Immature natural killer cell (primary cell): ENCODE measurements around the gene SLC6A11. TPM values are rescaled to one million over a fixed set of nuclear protein-coding genes. Genes with fewer than 3 reads are reported as not detected.

Source experiments
- DNase-seq, 3 donors: peaks; one replicate each; pipeline ENCODE4 v3.0.0; 2022; ENCODE audit warnings: mixed read lengths in 1 of 3
- H3K27ac Mint-ChIP-seq, 6 donors: one replicate each; pipeline ENCODE4 v1.8.0; 2020; ENCODE audit warnings: mixed read lengths in 6 of 6, mild to moderate bottlenecking in 5 of 6, inconsistent platforms in 4 of 6, moderate library complexity in 3 of 6
- H3K27me3 Mint-ChIP-seq, 3 donors: one replicate each; pipeline ENCODE4 v1.8.0; 2020 to 2021; ENCODE audit warnings: low read depth in 3 of 3, mild to moderate bottlenecking in 3 of 3, mixed read lengths in 3 of 3, moderate library complexity in 3 of 3, inconsistent platforms in 1 of 3
- H3K36me3 Mint-ChIP-seq, 3 donors: one replicate each; pipeline ENCODE4 v1.8.0; 2020; ENCODE audit warnings: mixed read lengths in 3 of 3, inconsistent platforms in 2 of 3, mild to moderate bottlenecking in 2 of 3
- H3K4me1 Mint-ChIP-seq, 2 donors: one replicate each; pipeline ENCODE4 v1.8.0; 2020; ENCODE audit warnings: inconsistent platforms in 2 of 2, mild to moderate bottlenecking in 2 of 2, mixed read lengths in 2 of 2, moderate library complexity in 1 of 2
- H3K4me3 Mint-ChIP-seq, 5 donors: one replicate each; pipeline ENCODE4 v1.8.0; 2020; ENCODE audit warnings: mild to moderate bottlenecking in 5 of 5, mixed read lengths in 5 of 5, inconsistent platforms in 3 of 5, moderate library complexity in 3 of 5
- H3K9me3 Mint-ChIP-seq, 6 donors: one replicate each; pipeline ENCODE4 v1.8.0; 2020; ENCODE audit warnings: mild to moderate bottlenecking in 6 of 6, mixed read lengths in 6 of 6, inconsistent platforms in 4 of 6, moderate library complexity in 3 of 6
- polyA plus RNA-seq, 3 donors: library from polyadenylated mRNA; unstranded; fragments of 300-500 nt; fragmentation: Illumina TruSeq; gene quantifications; one replicate each; pipeline ENCODE4 v1.2.3, GENCODE V29; 2021

SLC6A11 gene
- polyA plus RNA-seq, 3 donors from 2014 or later, result not detected

DNA sequence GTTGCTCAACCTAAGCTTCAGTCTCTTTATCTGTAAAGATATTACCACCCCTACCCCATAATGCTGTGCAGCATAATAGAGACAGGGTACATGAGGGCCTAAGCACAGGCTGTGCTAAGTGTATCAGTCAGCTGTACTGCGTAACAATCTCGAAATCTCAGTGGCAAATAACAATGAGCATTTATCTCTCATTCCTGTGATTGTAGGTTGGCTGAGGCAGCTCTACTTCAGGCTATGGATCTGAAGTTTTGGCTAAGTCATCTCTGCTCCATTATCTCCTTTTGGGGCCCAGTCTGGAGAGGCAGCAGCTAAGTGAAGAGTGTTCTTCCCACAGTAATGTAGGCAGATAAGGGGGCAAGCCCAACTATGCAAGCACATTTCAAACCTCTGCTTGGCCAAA, 7.1 kb upstream of the SLC6A11 start:
- Mint-ChIP-seq H3K4me3 (no peak overlapping the region), H3K9me3 (peaks cover 0 to 3% (median 0%) of the 10 kb centered on the region in 6 donors), H3K36me3 (no peaks in the 10 kb centered on the region), H3K4me1 (no peaks in the 10 kb centered on the region), H3K27me3 (peaks cover 0 to 9% (median 4%) of the 10 kb centered on the region in 3 donors), H3K27ac (no peak overlapping the region)
- no peak for DNase-seq

DNA sequence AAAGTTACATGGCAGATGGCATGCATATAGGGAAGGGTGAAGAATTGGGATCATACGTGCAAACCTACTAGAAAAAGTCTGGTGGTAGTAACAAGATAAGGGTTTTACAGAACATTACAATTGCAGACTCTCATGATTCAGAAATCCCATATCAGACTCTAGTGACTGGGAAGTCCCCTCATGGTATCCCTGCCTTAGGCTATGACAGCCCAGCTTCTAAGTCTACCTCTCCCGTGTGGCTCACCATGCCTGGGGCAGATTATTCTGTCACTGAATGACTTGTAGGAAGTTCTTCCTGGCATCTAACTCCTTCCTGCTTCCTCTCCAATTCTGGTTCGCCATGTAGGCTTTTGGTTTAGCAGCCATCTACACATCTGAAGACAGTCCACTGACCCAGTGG, 5.7 kb upstream of the SLC6A11 start:
- H3K27me3 Mint-ChIP-seq, result peaks cover 2 to 17% (median 4%) of the 10 kb centered on the region in 3 donors

DNA sequence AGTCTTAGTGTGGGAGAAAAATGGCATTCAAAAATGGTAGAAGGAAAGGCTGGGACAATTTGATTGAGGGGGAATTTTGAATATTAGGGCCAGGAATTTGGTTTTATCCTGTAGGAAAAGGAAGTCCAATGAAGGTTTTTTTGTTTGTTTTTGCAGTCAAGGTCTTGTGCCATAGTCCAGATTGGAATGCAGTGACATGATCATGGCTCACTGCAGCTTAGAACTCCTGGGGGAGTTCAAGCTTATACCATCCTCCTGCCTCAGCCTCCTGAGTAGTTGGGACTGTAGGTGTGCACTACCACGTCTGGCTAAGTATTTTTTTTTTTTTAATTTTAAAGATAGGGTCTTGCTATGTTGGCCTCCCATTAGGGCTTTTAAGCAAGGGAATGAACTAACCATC, 2.6 kb upstream of the SLC6A11 start:
- no peaks in the 10 kb centered on the region for H3K36me3 Mint-ChIP-seq
- H3K27me3 Mint-ChIP-seq, result peaks cover 2 to 14% (median 5%) of the 10 kb centered on the region in 3 donors
- no peak for DNase-seq
- no peak overlapping the region for H3K4me3 Mint-ChIP-seq
- H3K9me3 Mint-ChIP-seq, result peaks cover 0 to 3% (median 0%) of the 10 kb centered on the region in 6 donors
- H3K4me1 Mint-ChIP-seq, result no peaks in the 10 kb centered on the region
- H3K27ac Mint-ChIP-seq, result no peak overlapping the region

More for the DNA sequence above, 5.7 kb upstream of the SLC6A11 start:
- no peak overlapping the region for H3K4me3 Mint-ChIP-seq
- H3K4me1 Mint-ChIP-seq, result no peaks in the 10 kb centered on the region
- no peak for DNase-seq
- peaks cover 0 to 3% (median 0%) of the 10 kb centered on the region in 6 donors for H3K9me3 Mint-ChIP-seq
- H3K27ac Mint-ChIP-seq, result no peak overlapping the region
- H3K36me3 Mint-ChIP-seq, result no peaks in the 10 kb centered on the region

DNA sequence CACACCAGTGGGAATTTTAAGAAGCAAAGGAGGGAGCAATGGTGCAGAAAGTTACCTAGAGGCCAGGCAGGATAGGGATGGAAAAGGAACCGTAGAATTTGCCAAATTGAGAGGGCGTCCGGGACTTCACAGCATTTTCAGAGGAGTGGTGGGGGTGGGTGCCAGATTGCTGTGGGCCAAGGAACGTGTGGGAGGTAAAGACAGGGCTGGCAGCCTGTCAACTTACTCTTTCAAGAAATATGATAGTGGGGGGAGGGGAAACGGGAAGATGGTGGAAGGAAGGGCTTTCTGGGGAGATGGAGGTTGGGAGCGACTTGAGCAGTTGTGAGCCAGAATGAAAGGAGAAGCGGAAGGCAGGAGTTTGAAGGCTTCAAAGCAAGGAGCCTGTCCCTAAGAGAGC, 1.4 kb upstream of the SLC6A11 start:
- no peak for DNase-seq
- peaks cover 2 to 14% (median 5%) of the 10 kb centered on the region in 3 donors for H3K27me3 Mint-ChIP-seq
- peaks cover 0 to 3% (median 0%) of the 10 kb centered on the region in 6 donors for H3K9me3 Mint-ChIP-seq
- no peaks in the 10 kb centered on the region for H3K36me3 Mint-ChIP-seq
- no peak overlapping the region for H3K4me3 Mint-ChIP-seq
- H3K27ac Mint-ChIP-seq, result no peak overlapping the region
- no peaks in the 10 kb centered on the region for H3K4me1 Mint-ChIP-seq

DNA sequence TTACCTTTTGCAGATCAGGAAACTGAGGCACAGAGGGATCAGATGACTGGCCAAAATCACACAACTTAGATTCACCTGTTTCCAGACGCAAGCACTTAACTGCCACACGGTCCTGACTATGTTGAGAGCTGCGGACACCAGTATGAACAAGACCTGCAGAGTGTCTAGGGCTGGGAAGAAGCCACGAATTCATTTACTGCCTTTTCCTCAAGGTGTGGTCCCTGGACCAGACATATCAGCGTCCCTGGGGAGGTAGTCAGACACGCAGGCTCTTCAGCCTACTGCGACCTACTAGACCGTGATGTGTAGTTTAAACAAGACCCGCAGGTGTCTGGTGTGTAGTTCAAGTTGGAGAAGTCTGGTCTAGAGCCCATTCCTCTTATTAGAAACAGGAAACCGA, 541 bp upstream of the SLC6A11 start:
- no peaks in the 10 kb centered on the region for H3K4me1 Mint-ChIP-seq
- H3K36me3 Mint-ChIP-seq, result no peaks in the 10 kb centered on the region
- no peak overlapping the region for H3K27ac Mint-ChIP-seq
- DNase-seq, result no peak
- peaks cover 0 to 3% (median 0%) of the 10 kb centered on the region in 6 donors for H3K9me3 Mint-ChIP-seq
- no peak overlapping the region for H3K4me3 Mint-ChIP-seq
- peaks cover 2 to 17% (median 6%) of the 10 kb centered on the region in 3 donors for H3K27me3 Mint-ChIP-seq

DNA sequence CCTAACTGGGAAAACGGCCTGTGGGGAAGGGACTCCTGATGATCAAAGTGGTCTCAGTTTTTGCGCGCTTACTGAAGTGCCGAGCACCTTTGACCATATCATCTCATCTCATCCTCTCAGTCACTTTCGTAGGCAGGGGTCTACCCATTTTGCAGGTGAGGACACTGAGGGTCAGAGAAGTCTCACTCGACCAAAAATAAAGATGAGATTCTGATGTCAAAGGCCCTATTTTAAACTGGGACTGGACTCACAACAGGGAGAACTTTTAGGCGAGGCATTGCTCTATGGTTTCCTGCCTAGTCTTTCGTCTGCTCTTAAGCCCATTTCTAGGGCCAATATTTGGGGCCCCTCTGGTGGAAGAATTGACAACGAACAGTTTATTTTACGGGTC, 830 bp downstream of the SLC6A11 start:
- Mint-ChIP-seq H3K27me3 (peaks cover 2 to 17% (median 6%) of the 10 kb centered on the region in 3 donors), H3K4me1 (no peaks in the 10 kb centered on the region), H3K27ac (no peak overlapping the region), H3K36me3 (no peaks in the 10 kb centered on the region), H3K9me3 (no peaks in the 10 kb centered on the region), H3K4me3 (no peak overlapping the region)
- DNase-seq, result no peak

DNA sequence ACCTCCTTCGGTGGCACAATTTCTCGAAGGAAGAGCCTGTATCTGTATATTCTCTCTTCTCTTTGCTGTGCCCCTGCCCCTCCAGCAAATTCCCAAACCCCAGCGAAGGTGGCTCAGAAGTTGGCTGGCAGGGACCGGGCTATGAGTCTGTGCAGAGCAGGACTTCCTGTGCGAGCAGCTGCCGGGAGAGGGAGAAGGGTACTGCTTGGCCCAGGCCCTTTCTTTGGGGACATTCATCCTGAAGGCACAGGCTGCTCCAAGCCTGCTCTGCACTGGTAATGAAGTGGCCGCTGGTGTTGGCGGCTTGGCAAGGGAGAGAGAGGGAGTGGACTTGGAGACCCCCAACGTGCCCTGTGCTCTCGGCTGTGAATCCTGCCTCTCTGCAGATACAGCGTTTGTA, 1.5 kb downstream of the SLC6A11 start:
- no peaks in the 10 kb centered on the region for H3K9me3 Mint-ChIP-seq
- no peak for DNase-seq
- H3K36me3 Mint-ChIP-seq, result no peaks in the 10 kb centered on the region

DNA sequence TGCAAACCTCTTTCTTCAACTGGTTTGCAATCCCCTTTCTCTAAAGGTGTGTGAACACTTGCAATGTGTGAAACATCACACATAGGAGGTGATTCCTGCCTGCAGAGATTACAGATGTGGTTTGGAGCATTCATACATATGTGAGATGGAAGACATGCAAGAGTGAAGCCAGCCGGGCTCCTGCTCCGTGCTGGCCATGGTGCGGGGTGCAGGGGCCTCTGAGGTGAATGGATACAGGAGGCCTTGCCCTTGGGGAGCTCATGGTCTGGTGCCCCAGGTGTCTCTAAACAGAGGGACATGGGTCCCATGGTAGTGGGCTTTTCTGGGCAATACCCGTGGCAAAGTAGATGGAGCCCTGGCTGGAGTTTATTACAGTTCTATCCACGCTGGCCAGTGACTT, 6.0 kb downstream of the SLC6A11 start:
- Mint-ChIP-seq H3K27ac (no peak overlapping the region), H3K4me1 (no peaks in the 10 kb centered on the region), H3K4me3 (no peak overlapping the region), H3K36me3 (no peaks in the 10 kb centered on the region), H3K27me3 (peaks cover 1 to 5% (median 1%) of the 10 kb centered on the region in 3 donors), H3K9me3 (no peaks in the 10 kb centered on the region)
- DNase-seq, result no peak

More for the DNA sequence above, 1.5 kb downstream of the SLC6A11 start:
- H3K4me1 Mint-ChIP-seq, result no peaks in the 10 kb centered on the region
- peaks cover 2 to 17% (median 6%) of the 10 kb centered on the region in 3 donors for H3K27me3 Mint-ChIP-seq
- H3K4me3 Mint-ChIP-seq, result no peak overlapping the region
- H3K27ac Mint-ChIP-seq, result no peak overlapping the region

DNA sequence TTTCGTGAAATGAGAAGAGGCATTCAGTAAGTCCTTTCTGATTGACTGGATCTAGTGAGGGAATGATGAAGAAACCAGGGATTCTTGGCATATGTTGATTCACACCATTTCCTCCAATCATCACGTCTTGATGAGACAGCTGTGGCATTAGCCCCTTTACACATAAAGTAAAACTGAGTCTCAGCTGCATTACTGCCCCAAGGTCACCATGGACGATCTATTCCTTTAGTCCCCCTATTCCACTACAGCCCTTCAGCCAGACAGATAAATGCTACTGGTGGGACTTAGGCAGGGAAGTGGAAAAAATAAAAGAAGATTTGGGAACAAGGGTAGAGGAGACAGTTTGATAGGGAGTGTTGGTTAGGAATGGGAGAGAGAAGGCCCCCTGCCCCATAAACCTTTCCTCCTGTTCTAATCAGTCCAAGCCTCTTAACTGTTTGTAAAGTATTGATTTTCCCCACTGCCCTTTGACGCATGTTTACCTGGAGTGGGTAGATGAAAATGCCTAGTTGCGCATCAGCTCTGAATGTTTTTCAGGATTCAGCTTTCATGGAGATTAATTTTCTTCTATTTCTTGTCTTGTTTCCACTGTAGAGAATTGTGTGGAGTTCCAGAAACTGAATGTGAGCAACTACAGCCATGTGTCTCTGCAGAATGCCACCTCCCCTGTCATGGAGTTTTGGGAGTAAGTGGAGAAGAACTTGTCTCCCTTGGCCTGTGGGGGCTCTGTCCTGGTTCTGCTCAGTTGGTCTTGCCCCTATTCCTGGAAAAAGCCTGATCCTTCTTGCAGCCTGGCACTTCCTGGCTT, 6.9 kb downstream of the SLC6A11 start:
- Mint-ChIP-seq H3K4me3 (no peak overlapping the region), H3K9me3 (no peaks in the 10 kb centered on the region), H3K36me3 (no peaks in the 10 kb centered on the region), H3K27ac (no peak overlapping the region), H3K4me1 (no peaks in the 10 kb centered on the region), H3K27me3 (peaks cover 0 to 5% (median 1%) of the 10 kb centered on the region in 3 donors)
- DNase-seq, result no peak

DNA sequence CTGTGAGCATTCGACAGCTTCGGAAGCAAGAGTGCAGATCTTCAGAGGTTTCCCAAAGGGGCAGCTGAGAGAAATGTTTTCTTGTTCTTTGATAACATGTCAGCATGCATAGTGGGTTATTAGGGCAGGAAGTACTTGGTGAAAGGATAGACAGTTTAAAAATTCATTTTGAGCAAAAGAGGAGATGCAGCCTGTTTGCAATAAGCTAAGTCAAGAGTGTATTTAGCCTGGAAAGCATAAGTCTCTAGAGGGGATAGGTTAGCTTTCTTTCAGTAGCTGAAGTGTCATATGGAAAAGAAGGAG, 7.4 kb downstream of the SLC6A11 start:
- Mint-ChIP-seq H3K9me3 (no peaks in the 10 kb centered on the region), H3K27ac (no peak overlapping the region), H3K4me1 (no peaks in the 10 kb centered on the region), H3K36me3 (no peaks in the 10 kb centered on the region), H3K4me3 (no peak overlapping the region), H3K27me3 (peaks cover 0 to 5% (median 1%) of the 10 kb centered on the region in 3 donors)
- DNase-seq, result no peak

DNA sequence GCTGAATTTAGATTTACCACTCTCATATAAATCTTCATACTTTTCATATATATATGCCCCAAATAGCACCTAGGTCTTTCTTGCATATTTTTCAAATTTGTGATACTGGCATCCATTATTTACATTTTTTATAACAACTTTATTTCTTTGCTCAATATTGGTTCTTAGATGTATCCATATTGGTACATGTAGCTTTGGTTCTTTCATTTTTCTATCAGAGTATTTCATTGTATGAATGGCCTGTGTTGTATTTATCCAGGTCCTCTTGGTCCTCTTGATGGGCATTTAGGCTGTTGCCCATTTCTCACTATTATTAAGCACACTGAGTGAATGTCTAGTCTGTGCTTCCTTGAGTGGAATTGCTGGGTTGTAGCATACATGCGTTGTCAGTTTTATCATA, 8.4 kb downstream of the SLC6A11 start:
- H3K4me1 Mint-ChIP-seq, result no peaks in the 10 kb centered on the region
- peaks cover 0 to 5% (median 1%) of the 10 kb centered on the region in 3 donors for H3K27me3 Mint-ChIP-seq
- DNase-seq, result no peak
- no peaks in the 10 kb centered on the region for H3K36me3 Mint-ChIP-seq
- H3K4me3 Mint-ChIP-seq, result no peak overlapping the region
- H3K27ac Mint-ChIP-seq, result no peak overlapping the region
- no peaks in the 10 kb centered on the region for H3K9me3 Mint-ChIP-seq

DNA sequence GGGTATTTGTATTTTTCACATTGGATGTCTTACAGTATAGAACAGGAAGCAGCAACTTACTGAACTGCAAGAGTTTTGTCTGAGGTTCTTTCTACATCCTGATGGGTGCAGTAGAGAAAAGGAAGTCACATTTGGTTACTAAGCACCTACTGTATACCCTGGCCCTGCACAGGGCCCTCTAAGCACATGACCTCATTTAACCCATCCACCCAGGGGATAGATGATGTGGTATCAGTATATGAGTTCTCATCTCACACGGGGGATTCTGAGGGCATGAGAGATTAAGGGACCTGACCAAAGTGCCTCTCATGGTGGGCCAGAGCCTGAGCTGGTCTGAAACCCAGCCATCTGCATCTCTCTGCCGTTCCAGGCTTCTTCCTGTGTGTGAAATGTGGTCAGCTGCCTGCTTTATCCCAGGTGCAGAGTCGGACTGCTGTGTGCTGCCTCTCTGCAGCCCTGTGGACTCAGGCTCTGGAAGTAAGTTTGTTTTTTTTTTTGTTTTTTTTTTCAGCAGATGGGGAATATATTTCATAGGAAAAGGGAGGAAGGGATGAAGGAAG, 17.9 kb downstream of the SLC6A11 start:
- H3K4me3 Mint-ChIP-seq, result no peak overlapping the region
- H3K9me3 Mint-ChIP-seq, result peaks cover 0 to 2% (median 0%) of the 10 kb centered on the region in 6 donors
- no peak overlapping the region for H3K27ac Mint-ChIP-seq
- no peak for DNase-seq
- peaks cover 0 to 5% (median 2%) of the 10 kb centered on the region in 3 donors for H3K27me3 Mint-ChIP-seq
- H3K4me1 Mint-ChIP-seq, result no peaks in the 10 kb centered on the region
- H3K36me3 Mint-ChIP-seq, result no peaks in the 10 kb centered on the region

DNA sequence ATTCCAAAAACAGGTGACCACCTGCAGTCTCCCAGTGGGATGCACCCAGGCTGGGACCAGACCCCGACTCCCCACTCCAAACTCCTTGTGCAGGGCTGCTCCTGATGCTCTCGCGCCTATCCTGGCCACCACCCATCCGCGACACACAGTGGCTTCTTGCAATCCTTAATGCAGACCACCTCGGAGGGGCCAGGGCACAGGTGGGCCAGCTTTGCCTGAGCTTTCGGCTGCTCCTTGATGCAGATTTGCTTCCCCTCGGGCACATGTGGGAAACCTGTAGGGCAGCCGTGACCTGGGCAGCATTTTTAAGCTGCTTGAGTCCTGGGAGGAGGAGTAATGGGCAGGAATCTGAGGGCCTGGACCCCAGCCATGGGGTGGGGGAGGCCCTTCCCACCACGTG, 18.9 kb downstream of the SLC6A11 start:
- H3K4me1 Mint-ChIP-seq, result no peaks in the 10 kb centered on the region
- H3K9me3 Mint-ChIP-seq, result peaks cover 0 to 2% (median 0%) of the 10 kb centered on the region in 6 donors
- no peak overlapping the region for H3K4me3 Mint-ChIP-seq
- no peak for DNase-seq
- H3K27ac Mint-ChIP-seq, result no peak overlapping the region
- no peaks in the 10 kb centered on the region for H3K36me3 Mint-ChIP-seq
- peaks cover 0 to 6% (median 3%) of the 10 kb centered on the region in 3 donors for H3K27me3 Mint-ChIP-seq

DNA sequence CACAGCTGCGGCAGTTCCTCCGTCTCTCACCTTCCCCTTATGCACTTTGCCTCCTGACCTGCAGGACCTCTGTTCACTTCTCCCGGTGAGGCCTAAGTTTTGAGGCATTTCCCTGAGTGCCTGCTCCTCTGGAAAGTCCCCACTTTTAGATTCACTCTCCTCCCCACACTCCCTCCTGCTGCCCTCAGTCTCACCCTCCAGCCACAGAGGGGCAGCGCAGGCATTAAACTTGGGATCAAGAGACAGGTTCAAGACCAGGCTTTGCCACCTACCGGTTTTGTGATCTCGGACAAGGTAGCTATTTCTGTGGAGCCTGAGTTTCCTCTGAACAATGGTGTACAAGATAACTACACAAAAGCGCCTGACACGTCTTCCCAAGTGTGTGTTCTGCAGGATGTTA, 19.4 kb downstream of the SLC6A11 start:
- no peaks in the 10 kb centered on the region for H3K4me1 Mint-ChIP-seq
- no peak overlapping the region for H3K27ac Mint-ChIP-seq
- no peak for DNase-seq
- no peak overlapping the region for H3K4me3 Mint-ChIP-seq
- peaks cover 0 to 2% (median 0%) of the 10 kb centered on the region in 6 donors for H3K9me3 Mint-ChIP-seq
- no peaks in the 10 kb centered on the region for H3K36me3 Mint-ChIP-seq
- peaks cover 0 to 6% (median 3%) of the 10 kb centered on the region in 3 donors for H3K27me3 Mint-ChIP-seq
